Testis (tissue), 2 donors: ENCODE results near the gene LOXL3.

ENCODE experiments used
- POLR2A ChIP-seq: fragments of 450-650 bp; IDR thresholded peaks from one replicate; pipeline ENCODE4 v1.6.1; 2017; ENCODE audit warnings: antibody characterized with exemption, mild to moderate bottlenecking, moderate library complexity
- TF ChIP-seq, protein P1 (sequence below), 3 experiments: fragments of 450-650 bp in 2 of 3; fragments of 200-600 bp in 1 of 3; sonication (generic) in 1 of 3; IDR thresholded peaks; one replicate each; pipeline ENCODE4 v1.5.1; 2016 to 2019; ENCODE audit warnings: antibody characterized with exemption in 3 of 3, mild to moderate bottlenecking in 2 of 3, moderate library complexity in 1 of 3

GRCh38 chr2:74529357-74530238 lies 24.1 kb downstream of the LOXL3 start, which contains the start of the genes AUP1 and HTRA2:
- TF ChIP-seq, protein P1, sequence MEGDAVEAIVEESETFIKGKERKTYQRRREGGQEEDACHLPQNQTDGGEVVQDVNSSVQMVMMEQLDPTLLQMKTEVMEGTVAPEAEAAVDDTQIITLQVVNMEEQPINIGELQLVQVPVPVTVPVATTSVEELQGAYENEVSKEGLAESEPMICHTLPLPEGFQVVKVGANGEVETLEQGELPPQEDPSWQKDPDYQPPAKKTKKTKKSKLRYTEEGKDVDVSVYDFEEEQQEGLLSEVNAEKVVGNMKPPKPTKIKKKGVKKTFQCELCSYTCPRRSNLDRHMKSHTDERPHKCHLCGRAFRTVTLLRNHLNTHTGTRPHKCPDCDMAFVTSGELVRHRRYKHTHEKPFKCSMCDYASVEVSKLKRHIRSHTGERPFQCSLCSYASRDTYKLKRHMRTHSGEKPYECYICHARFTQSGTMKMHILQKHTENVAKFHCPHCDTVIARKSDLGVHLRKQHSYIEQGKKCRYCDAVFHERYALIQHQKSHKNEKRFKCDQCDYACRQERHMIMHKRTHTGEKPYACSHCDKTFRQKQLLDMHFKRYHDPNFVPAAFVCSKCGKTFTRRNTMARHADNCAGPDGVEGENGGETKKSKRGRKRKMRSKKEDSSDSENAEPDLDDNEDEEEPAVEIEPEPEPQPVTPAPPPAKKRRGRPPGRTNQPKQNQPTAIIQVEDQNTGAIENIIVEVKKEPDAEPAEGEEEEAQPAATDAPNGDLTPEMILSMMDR (IDR thresholded peaks at IDR 0.05), result no peak
- no peak for TF ChIP-seq POLR2A
